Smooth muscle cell (in vitro differentiated cells): ENCODE data around the gene PTPRCAP. TPM values are rescaled to one million over a fixed set of nuclear protein-coding genes. Genes with fewer than 3 reads are reported as not detected.

Source experiments
- DNase-seq: peaks from one replicate; lab custom pipeline; 2025; ENCODE audit not compliant: unreplicated experiment; lab: John Stamatoyannopoulos, UW
- H2AFZ ChIP-seq: fragments of 200-600 bp; sonication (generic); 2 replicates; pipeline ENCODE4 v1.6.0; 2016; ENCODE audit warnings: antibody characterized with exemption, low read depth, mild to moderate bottlenecking
- H3F3A ChIP-seq: fragments of 200-600 bp; sonication (generic); 2 replicates; pipeline ENCODE4 v1.6.0; 2017; ENCODE audit warnings: antibody characterized with exemption, low read depth
- H3K27ac ChIP-seq: fragments of 200-600 bp; sonication (generic); 2 replicates; pipeline ENCODE4 v1.5.1; 2016; ENCODE audit warnings: low read depth, mild to moderate bottlenecking
- H3K27me3 ChIP-seq: fragments of 200-600 bp; sonication (generic); 2 replicates; pipeline ENCODE4 v1.6.1; 2016; ENCODE audit warnings: low read depth, mild to moderate bottlenecking
- H3K36me3 ChIP-seq: fragments of 200-600 bp; sonication (generic); 2 replicates; pipeline ENCODE4 v1.5.1; 2016; ENCODE audit warnings: low read depth
- H3K4me1 ChIP-seq: fragments of 200-600 bp; sonication (generic); 2 replicates; pipeline ENCODE4 v1.5.1; 2016; ENCODE audit warnings: low read depth
- H3K4me2 ChIP-seq: fragments of 200-600 bp; sonication (generic); 2 replicates; pipeline ENCODE4 v1.6.0; 2016; ENCODE audit warnings: mild to moderate bottlenecking
- H3K4me3 ChIP-seq: fragments of 200-600 bp; sonication (generic); 2 replicates; pipeline ENCODE4 v1.5.1; 2016; ENCODE audit warnings: mild to moderate bottlenecking
- H3K79me2 ChIP-seq: fragments of 200-600 bp; sonication (generic); 2 replicates; pipeline ENCODE4 v1.6.0; 2016; ENCODE audit warnings: low read depth, mild to moderate bottlenecking
- H3K9ac ChIP-seq: fragments of 200-600 bp; sonication (generic); 2 replicates; pipeline ENCODE4 v1.6.0; 2016; ENCODE audit warnings: low read depth
- H3K9me3 ChIP-seq: fragments of 200-600 bp; sonication (generic); replicated peaks from 2 replicates; pipeline ENCODE4 v1.5.1; 2016; ENCODE audit warnings: low read depth
- H4K20me1 ChIP-seq: fragments of 200-600 bp; sonication (generic); 2 replicates; pipeline ENCODE4 v1.6.0; 2016; ENCODE audit warnings: low read depth
- CTCF ChIP-seq: fragments of 200-600 bp; sonication (generic); IDR thresholded peaks from 2 replicates; pipeline ENCODE4 v1.5.1; 2017; ENCODE audit warnings: borderline replicate concordance, mild to moderate bottlenecking, antibody characterized with exemption; ENCODE audit not compliant: insufficient read depth, poor library complexity, severe bottlenecking
- WGBS: methylation state at CpG from one replicate; pipeline ENCODE4 v1.1.7; 2016; ENCODE audit warnings: low lambda C conversion rate; 5-methylcytosine and 5-hydroxymethylcytosine counted together
- polyA plus RNA-seq: library from polyadenylated mRNA; unstranded; fragments of >200 nt; fragmentation: Nextera tagmentation; extraction: Ambion mirVana; gene quantifications from 2 replicates; pipeline ENCODE4 v1.2.1, GENCODE V29; 2016
- total RNA-seq: library from RNA; depleted of rRNA; stranded (reverse); fragments of >200 nt; gene quantifications from 2 replicates; pipeline ENCODE4 v1.2.3, GENCODE V29; 2014

PTPRCAP gene
- total and polyA plus RNA-seq, 2 experiments from 2014 or later: 1.1 TPM; not detected in 1

GRCh38 chr11:67464411-67465188 is 27.1 kb upstream of the PTPRCAP start:
- WGBS: 21% methylated on average over 42 of the region's 56 CpGs
- no peaks in the 10 kb centered on the region for H4K20me1 ChIP-seq
- peak overlapping the region; percentile 86 for H3K4me2 ChIP-seq
- TF ChIP-seq CTCF: no peak
- no peaks in the 10 kb centered on the region for H3K27me3 ChIP-seq
- DNase-seq: peak; percentile 50
- H3K79me2 ChIP-seq: peaks cover 4% of the 10 kb centered on the region
- H3K4me1 ChIP-seq: peaks cover 3% of the 10 kb centered on the region
- peak overlapping the region; percentile 92 for H3K27ac ChIP-seq
- H3K9ac ChIP-seq: peak overlapping the region; percentile 77
- H3K4me3 ChIP-seq: peak overlapping the region; percentile 50
- peaks cover 3% of the 10 kb centered on the region for H3F3A ChIP-seq
- no peaks in the 10 kb centered on the region for H3K9me3 ChIP-seq
- H3K36me3 ChIP-seq: no peaks in the 10 kb centered on the region
- H2AFZ ChIP-seq: no peak overlapping the region

- no peaks in the 10 kb centered on the region for H4K20me1 ChIP-seq
- peak overlapping the region; percentile 50 for H3K4me3 ChIP-seq
- no peaks in the 10 kb centered on the region for H3K9me3 ChIP-seq
- H3K9ac ChIP-seq: peak overlapping the region; percentile 72
- no peaks in the 10 kb centered on the region for H3K4me1 ChIP-seq
- DNase-seq: peak; percentile 65
- H3F3A ChIP-seq: peaks cover 3% of the 10 kb centered on the region
- H3K4me2 ChIP-seq: peak overlapping the region; percentile 86
- no peaks in the 10 kb centered on the region for H3K36me3 ChIP-seq
- no peaks in the 10 kb centered on the region for H3K27me3 ChIP-seq
- TF ChIP-seq CTCF: no peak
- peaks cover 4% of the 10 kb centered on the region for H3K79me2 ChIP-seq
- H2AFZ ChIP-seq: peak overlapping the region; percentile 10
- peak overlapping the region; percentile 92 for H3K27ac ChIP-seq
- 61% methylated on average over 20 of the region's 20 CpGs for WGBS
Measured at GRCh38 chr11:67463680-67464410, 26.4 kb upstream of the PTPRCAP start.

- 93% methylated on average over 10 of the region's 10 CpGs for WGBS
- Histone ChIP-seq H3K4me2 (peak overlapping the region; percentile 44), H3K36me3 (no peaks in the 10 kb centered on the region), H3K9me3 (no peaks in the 10 kb centered on the region), H3K79me2 (peaks cover 4% of the 10 kb centered on the region), H3K9ac (no peak overlapping the region), H4K20me1 (no peaks in the 10 kb centered on the region), H2AFZ (no peak overlapping the region), H3K27ac (peak overlapping the region; percentile 92), H3K27me3 (no peaks in the 10 kb centered on the region), H3K4me1 (no peaks in the 10 kb centered on the region), H3K4me3 (no peak overlapping the region), H3F3A (peaks cover 3% of the 10 kb centered on the region)
- no peak for TF ChIP-seq CTCF
- DNase-seq: no peak
Measured at GRCh38 chr11:67463186-67463585, 25.7 kb upstream of the PTPRCAP start.
